PC-9 (cell line): ENCODE measurements around the gene GPRC5C. TPM values are rescaled to one million over a fixed set of nuclear protein-coding genes. Genes with fewer than 3 reads are reported as not detected.

Experiments
- BruUV-seq: library from RNA; stranded (reverse); fragments of 400-500 nt; replicated peaks from 2 replicates; lab custom pipeline; 2021; lab: Mats Ljungman, UMichigan
- CTCF ChIA-PET: fragments of 300-600 bp; sonication (Branson Sonifier 250); formaldehyde crosslinking; loops from one replicate; lab custom pipeline; 2022; ENCODE audit warnings: antibody characterized with exemption; lab: Charles Lee
- POLR2A ChIA-PET: fragments of 300-600 bp; sonication (Branson Sonifier 250); formaldehyde crosslinking; loops from one replicate; lab custom pipeline; 2022; ENCODE audit warnings: antibody characterized with exemption; ENCODE audit not compliant: unreplicated experiment; lab: Charles Lee
- DNase-seq, 2 experiments: peaks; one replicate each; pipeline versions ENCODE4 v3.0.0 to v3.0.0-alpha.2; 2015 to 2022; ENCODE audit warnings: mixed read lengths in 1 of 2
- H2AFZ ChIP-seq: fragments of 200-600 bp; sonication (generic); 2 replicates; pipeline ENCODE4 v1.8.1; 2017; ENCODE audit warnings: antibody characterized with exemption
- H3F3A ChIP-seq: fragments of 200-600 bp; sonication (generic); 2 replicates; pipeline ENCODE4 v1.8.1; 2017; ENCODE audit warnings: antibody characterized with exemption, mild to moderate bottlenecking, low read depth; ENCODE audit not compliant: insufficient read depth
- H3K27ac ChIP-seq: fragments of 200-600 bp; sonication (generic); 2 replicates; pipeline ENCODE4 v1.6.1; 2016; ENCODE audit warnings: mixed run types
- H3K27me3 ChIP-seq: fragments of 200-600 bp; sonication (generic); 2 replicates; pipeline ENCODE4 v1.6.1; 2016; ENCODE audit warnings: low read depth, mixed run types; ENCODE audit not compliant: insufficient read depth
- H3K36me3 ChIP-seq: fragments of 200-600 bp; sonication (generic); 2 replicates; pipeline ENCODE4 v1.6.1; 2016; ENCODE audit warnings: low read depth, mixed run types
- H3K4me1 ChIP-seq: fragments of 200-600 bp; sonication (generic); replicated peaks from 2 replicates; pipeline ENCODE4 v1.6.1; 2016; ENCODE audit warnings: mixed run types; ENCODE audit not compliant: insufficient read depth
- H3K4me2 ChIP-seq: fragments of 200-600 bp; sonication (generic); 2 replicates; pipeline ENCODE4 v1.6.1; 2017; ENCODE audit warnings: mixed run types
- H3K4me3 ChIP-seq: fragments of 200-600 bp; sonication (generic); 2 replicates; pipeline ENCODE4 v1.6.1; 2016; ENCODE audit warnings: mixed run types
- H3K79me2 ChIP-seq: fragments of 200-600 bp; sonication (generic); 2 replicates; pipeline ENCODE4 v1.6.1; 2017; ENCODE audit warnings: low read depth, mixed run types
- H3K9me2 ChIP-seq: fragments of 200-600 bp; sonication (generic); 2 replicates; pipeline ENCODE4 v1.8.1; 2017; ENCODE audit warnings: mild to moderate bottlenecking; ENCODE audit not compliant: insufficient read depth
- H3K9me3 ChIP-seq: fragments of 200-600 bp; sonication (generic); 2 replicates; pipeline ENCODE4 v1.8.1; 2016; ENCODE audit warnings: low read depth; ENCODE audit not compliant: insufficient read depth
- H4K20me1 ChIP-seq: fragments of 200-600 bp; sonication (generic); 2 replicates; pipeline ENCODE4 v1.8.1; 2017; ENCODE audit not compliant: insufficient read depth
- EZH2 ChIP-seq: fragments of 200-600 bp; sonication (generic); IDR thresholded peaks from 2 replicates; pipeline ENCODE4 v1.8.0; 2017; ENCODE audit warnings: antibody characterized with exemption, low read depth
- intact Hi-C: fragments of 100-400 bp; cut with micrococcal nuclease; formaldehyde crosslinking; loops from one replicate; pipeline ENCODE4 v1.10.0; 2022; ENCODE audit not compliant: unreplicated experiment
- total RNA-seq: library from RNA; stranded (reverse); gene quantifications from 2 replicates; pipeline ENCODE4 v1.2.3, GENCODE V29; 2021
- TF ChIP-seq, protein P1 (sequence below): fragments of 200-600 bp; sonication (generic); conservative IDR thresholded peaks from 2 replicates; pipeline ENCODE4 v1.6.1; 2017; ENCODE audit warnings: mixed run types, antibody characterized with exemption, mild to moderate bottlenecking, moderate library complexity

Gene GPRC5C
- total RNA-seq, 1 experiment from 2014 or later = 27.9 TPM

DNA sequence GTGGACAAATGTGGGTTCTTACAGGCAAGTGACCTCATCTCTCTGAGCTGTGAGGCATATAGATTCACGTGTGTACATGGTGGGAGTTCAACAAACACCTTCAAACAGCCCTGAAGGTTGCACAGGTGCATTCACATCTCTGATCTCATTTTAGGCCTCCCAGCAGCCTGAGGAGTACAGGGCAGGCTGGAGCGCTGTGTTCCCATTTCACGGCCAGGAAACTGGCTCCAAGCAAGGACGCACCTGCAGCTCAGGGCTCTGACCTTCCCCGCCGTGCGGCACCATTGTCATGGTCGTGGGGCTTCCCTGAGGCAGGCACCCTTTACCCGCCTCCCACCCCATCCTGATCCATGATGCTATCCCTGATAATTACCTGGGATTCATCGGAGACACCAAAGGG lies 29.7 kb downstream of the GPRC5C start:
- H3K9me3 ChIP-seq = no peaks in the 10 kb centered on the region
- H3K27ac ChIP-seq = no peak overlapping the region
- no peaks in the 10 kb centered on the region for H3K36me3 ChIP-seq
- DNase-seq = no peak
- H4K20me1 ChIP-seq = no peaks in the 10 kb centered on the region
- no TSS peak for BruUV-seq
- no peak overlapping the region for H3K4me3 ChIP-seq
- TF ChIP-seq EZH2 = no peak
- TF ChIP-seq, protein P1, sequence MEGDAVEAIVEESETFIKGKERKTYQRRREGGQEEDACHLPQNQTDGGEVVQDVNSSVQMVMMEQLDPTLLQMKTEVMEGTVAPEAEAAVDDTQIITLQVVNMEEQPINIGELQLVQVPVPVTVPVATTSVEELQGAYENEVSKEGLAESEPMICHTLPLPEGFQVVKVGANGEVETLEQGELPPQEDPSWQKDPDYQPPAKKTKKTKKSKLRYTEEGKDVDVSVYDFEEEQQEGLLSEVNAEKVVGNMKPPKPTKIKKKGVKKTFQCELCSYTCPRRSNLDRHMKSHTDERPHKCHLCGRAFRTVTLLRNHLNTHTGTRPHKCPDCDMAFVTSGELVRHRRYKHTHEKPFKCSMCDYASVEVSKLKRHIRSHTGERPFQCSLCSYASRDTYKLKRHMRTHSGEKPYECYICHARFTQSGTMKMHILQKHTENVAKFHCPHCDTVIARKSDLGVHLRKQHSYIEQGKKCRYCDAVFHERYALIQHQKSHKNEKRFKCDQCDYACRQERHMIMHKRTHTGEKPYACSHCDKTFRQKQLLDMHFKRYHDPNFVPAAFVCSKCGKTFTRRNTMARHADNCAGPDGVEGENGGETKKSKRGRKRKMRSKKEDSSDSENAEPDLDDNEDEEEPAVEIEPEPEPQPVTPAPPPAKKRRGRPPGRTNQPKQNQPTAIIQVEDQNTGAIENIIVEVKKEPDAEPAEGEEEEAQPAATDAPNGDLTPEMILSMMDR = no peak
- no peaks in the 10 kb centered on the region for H3K79me2 ChIP-seq
- peaks cover 32% of the 10 kb centered on the region for H3K27me3 ChIP-seq
- H2AFZ ChIP-seq = no peak overlapping the region
- ChIA-PET CTCF (no interaction called here), POLR2A (no interaction called here)
- no peaks in the 10 kb centered on the region for H3K4me1 ChIP-seq
- no peak overlapping the region for H3K4me2 ChIP-seq
- intact Hi-C loops = no loop called here
- no peaks in the 10 kb centered on the region for H3K9me2 ChIP-seq
- H3F3A ChIP-seq = no peaks in the 10 kb centered on the region; the same call in 1 of the 2 replicates

DNA sequence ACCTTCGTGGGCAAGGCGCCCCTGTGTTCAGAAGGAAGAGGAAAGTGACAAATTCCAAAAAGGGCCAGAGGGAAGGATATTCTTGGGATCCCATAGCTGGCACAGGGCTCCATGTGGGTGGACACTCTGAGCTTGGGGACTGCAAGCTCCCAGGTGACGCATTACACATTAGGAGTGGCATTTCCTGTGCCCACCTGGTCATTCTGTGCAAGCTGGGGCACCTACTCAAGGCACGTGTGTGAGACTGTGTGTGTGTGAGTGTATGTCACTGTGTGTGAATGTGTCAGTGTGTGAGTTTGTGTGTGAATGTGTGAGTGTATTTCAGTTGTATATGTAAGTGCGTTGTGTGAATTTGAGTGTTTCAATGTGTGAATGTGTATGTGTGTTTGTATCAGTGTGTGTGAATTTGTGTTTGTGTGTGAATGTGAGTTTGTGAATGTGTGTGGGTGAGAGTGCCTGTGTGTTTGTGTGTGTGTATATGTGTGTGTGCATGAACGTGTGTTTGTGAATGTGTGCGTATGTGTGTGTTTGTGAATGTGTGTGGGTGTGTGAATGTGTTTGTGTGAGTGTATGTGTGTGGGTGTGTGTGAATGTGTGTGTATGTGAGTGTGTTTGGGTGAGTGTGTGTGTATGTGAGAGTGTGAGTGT lies 33.0 kb downstream of the GPRC5C start:
- Histone ChIP-seq H3K36me3 (no peaks in the 10 kb centered on the region), H3K79me2 (no peaks in the 10 kb centered on the region), H3K4me1 (no peaks in the 10 kb centered on the region), H2AFZ (no peak overlapping the region), H3K27me3 (peaks cover 29% of the 10 kb centered on the region), H3K9me2 (no peaks in the 10 kb centered on the region), H3K9me3 (no peaks in the 10 kb centered on the region), H4K20me1 (no peaks in the 10 kb centered on the region), H3F3A (no peaks in the 10 kb centered on the region; the same call in 1 of the 2 replicates), H3K4me2 (no peak overlapping the region), H3K27ac (no peak overlapping the region), H3K4me3 (no peak overlapping the region)
- ChIA-PET POLR2A (no interaction called here), CTCF (no interaction called here)
- no peak for DNase-seq
- TF ChIP-seq, protein P1 = no peak
- no peak for TF ChIP-seq EZH2
- intact Hi-C loops = no loop called here
- BruUV-seq = no TSS peak

DNA sequence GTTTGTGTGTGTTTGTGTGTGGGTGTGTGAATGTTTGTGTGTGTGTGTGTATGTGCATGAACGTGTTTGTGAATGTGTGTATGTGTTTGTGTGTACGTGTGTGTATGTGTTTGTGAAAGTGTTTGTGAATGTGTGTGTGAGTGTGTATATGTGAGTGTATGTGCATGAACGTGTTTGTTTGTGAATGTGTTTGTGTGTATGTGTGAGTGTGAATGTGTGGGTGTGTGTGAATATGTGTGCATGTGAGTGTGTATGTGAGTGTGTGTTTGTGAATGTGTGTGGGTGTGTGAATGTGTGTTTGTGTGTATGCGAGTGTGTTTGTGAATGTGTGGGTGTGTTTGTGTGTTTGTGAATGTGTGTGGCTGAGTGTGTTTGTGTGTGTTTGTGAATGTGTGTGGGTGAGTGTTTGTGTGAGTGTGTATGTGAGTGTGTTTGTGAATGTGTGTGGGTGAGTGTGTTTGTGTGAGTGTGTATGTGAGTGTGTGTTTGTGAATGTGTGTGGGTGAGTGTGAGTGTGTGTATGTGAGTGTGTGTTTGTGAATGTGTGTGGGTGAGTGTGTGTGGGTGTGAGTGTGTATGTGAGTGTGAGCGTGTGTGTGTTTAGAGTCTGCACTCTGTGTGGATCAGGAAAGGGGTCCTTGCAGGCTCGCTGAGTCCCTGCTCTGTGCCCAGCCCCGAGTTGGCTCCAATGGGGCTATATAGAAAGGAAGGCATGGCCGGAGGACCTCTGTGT lies 33.7 kb downstream of the GPRC5C start:
- no peaks in the 10 kb centered on the region for H4K20me1 ChIP-seq
- no peak for DNase-seq
- TF ChIP-seq, protein P1 = no peak
- TF ChIP-seq EZH2 = no peak
- no peak overlapping the region for H3K4me2 ChIP-seq
- no TSS peak for BruUV-seq
- H3K4me3 ChIP-seq = no peak overlapping the region
- H3K36me3 ChIP-seq = no peaks in the 10 kb centered on the region
- intact Hi-C loops = no loop called here
- H3F3A ChIP-seq = no peaks in the 10 kb centered on the region; the same call in 1 of the 2 replicates
- no peaks in the 10 kb centered on the region for H3K9me2 ChIP-seq
- H3K4me1 ChIP-seq = no peaks in the 10 kb centered on the region
- no peak overlapping the region for H3K27ac ChIP-seq
- ChIA-PET CTCF (no interaction called here), POLR2A (no interaction called here)
- peaks cover 33% of the 10 kb centered on the region for H3K27me3 ChIP-seq
- no peaks in the 10 kb centered on the region for H3K79me2 ChIP-seq
- H3K9me3 ChIP-seq = no peaks in the 10 kb centered on the region
- no peak overlapping the region for H2AFZ ChIP-seq
